ENCODE results near the gene CDH13. TPM values are rescaled to one million over a fixed set of nuclear protein-coding genes. Genes with fewer than 3 reads are reported as not detected.

Gene CDH13
- polyA plus RNA-seq, 2 of the 4 experiments (the other 2 are of a cell fraction) = not detected

- 1% methylated on average over 2 of the region's 2 CpGs for WGBS (ENCODE audit: missing lambda C conversion rate)
- ChIA-PET CTCF (interaction anchor here (1.4 kb wide), 1 partner anchor 9 kb away, joined by 3 read pairs; no protein-coding TSS in a partner anchor), POLR2A (no interaction called here)
- Histone ChIP-seq H3K27ac (no peak overlapping the region), H3K9me3 (no peaks in the 10 kb centered on the region), H3K4me3 (no peak overlapping the region), H3K4me1 (no peaks in the 10 kb centered on the region), H3K4me2 (no peak overlapping the region)
- no peak for ATAC-seq
- no peak for TF ChIP-seq CHD4 (IDR thresholded peaks at IDR 0.05; ENCODE audit: borderline replicate concordance)
- no peak for TF ChIP-seq EP300 (IDR thresholded peaks at IDR 0.05)
- TF ChIP-seq HOXB13 (CRISPR knock-in tag; IDR thresholded peaks at IDR 0.05; ENCODE audit: low read depth) = no peak
- no peak for TF ChIP-seq JUNB (IDR thresholded peaks at IDR 0.05)
- TF ChIP-seq HEYL (CRISPR knock-in tag; IDR thresholded peaks at IDR 0.05) = no peak
- TF ChIP-seq RAD21 (conservative IDR thresholded peaks at IDR 0.05 in 1 of 2, IDR thresholded peaks at IDR 0.05 in 1 of 2) = no peak
- TF ChIP-seq, protein P1, sequence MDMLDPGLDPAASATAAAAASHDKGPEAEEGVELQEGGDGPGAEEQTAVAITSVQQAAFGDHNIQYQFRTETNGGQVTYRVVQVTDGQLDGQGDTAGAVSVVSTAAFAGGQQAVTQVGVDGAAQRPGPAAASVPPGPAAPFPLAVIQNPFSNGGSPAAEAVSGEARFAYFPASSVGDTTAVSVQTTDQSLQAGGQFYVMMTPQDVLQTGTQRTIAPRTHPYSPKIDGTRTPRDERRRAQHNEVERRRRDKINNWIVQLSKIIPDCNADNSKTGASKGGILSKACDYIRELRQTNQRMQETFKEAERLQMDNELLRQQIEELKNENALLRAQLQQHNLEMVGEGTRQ (IDR thresholded peaks at IDR 0.05) = no peak
- TF ChIP-seq POLR2AphosphoS2 (conservative IDR thresholded peaks at IDR 0.05; ENCODE audit: low read length) = no peak
- no peak for TF ChIP-seq FOSL2 (IDR thresholded peaks at IDR 0.05)
- TF ChIP-seq FOSL2 (CRISPR knock-in tag; IDR thresholded peaks at IDR 0.05) = no peak
- TF ChIP-seq EHF (CRISPR knock-in tag; IDR thresholded peaks at IDR 0.05) = no peak
- no peak for TF ChIP-seq GATA3 (IDR thresholded peaks at IDR 0.05; ENCODE audit: borderline replicate concordance)
- TF ChIP-seq ATOH8 (CRISPR knock-in tag; IDR thresholded peaks at IDR 0.05; ENCODE audit: low read depth) = no peak
- no peak for TF ChIP-seq FOXS1 (CRISPR knock-in tag; IDR thresholded peaks at IDR 0.05)
- TF ChIP-seq, protein P2, sequence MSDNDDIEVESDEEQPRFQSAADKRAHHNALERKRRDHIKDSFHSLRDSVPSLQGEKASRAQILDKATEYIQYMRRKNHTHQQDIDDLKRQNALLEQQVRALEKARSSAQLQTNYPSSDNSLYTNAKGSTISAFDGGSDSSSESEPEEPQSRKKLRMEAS (IDR thresholded peaks at IDR 0.05) = no peak
- FAIRE-seq = no peak
- no peak for DNase-seq (ENCODE audit: low read depth in 1 of 2, low spot score in 1 of 2)
Measured at GRCh38 chr16:83666449-83666848, 1039.7 kb downstream of the CDH13 start.

- FAIRE-seq (no peak), DNase-seq (ENCODE audit: low read depth in 1 of 2, low spot score in 1 of 2) (no peak), ATAC-seq (no peak)
- POLR2A ChIA-PET = no interaction called here
- TF ChIP-seq KDM5A (IDR thresholded peaks at IDR 0.05) (no peak), SMC3 (IDR thresholded peaks at IDR 0.05) (no peak), TFCP2L1 (CRISPR knock-in tag; IDR thresholded peaks at IDR 0.05) (no peak), ZNF302 (CRISPR knock-in tag; IDR thresholded peaks at IDR 0.05) (no peak), ATOH8 (CRISPR knock-in tag; IDR thresholded peaks at IDR 0.05; ENCODE audit: low read depth) (no peak), HMGXB4 (CRISPR knock-in tag; IDR thresholded peaks at IDR 0.05; ENCODE audit: borderline replicate concordance) (no peak), CHD2 (IDR thresholded peaks at IDR 0.05; ENCODE audit: low read length, partially characterized antibody) (no peak), BHLHE40 (IDR thresholded peaks at IDR 0.05; ENCODE audit: low read depth, low read length) (no peak), JUNB (IDR thresholded peaks at IDR 0.05) (no peak), ESRRA (IDR thresholded peaks at IDR 0.05; ENCODE audit: borderline replicate concordance, low read length) (no peak), HES2 (IDR thresholded peaks at IDR 0.05) (no peak), KDM1A (IDR thresholded peaks at IDR 0.05; ENCODE audit: low read depth) (no peak), HOXA7 (CRISPR knock-in tag; IDR thresholded peaks at IDR 0.05) (no peak), FOSL2 (IDR thresholded peaks at IDR 0.05) (no peak), FOSL2 (CRISPR knock-in tag; IDR thresholded peaks at IDR 0.05) (no peak), RAD21 (conservative IDR thresholded peaks at IDR 0.05 in 1 of 2, IDR thresholded peaks at IDR 0.05 in 1 of 2) (no peak), ZSCAN20 (CRISPR knock-in tag; IDR thresholded peaks at IDR 0.05) (no peak), GATA3 (IDR thresholded peaks at IDR 0.05; ENCODE audit: borderline replicate concordance) (no peak), RNF2 (IDR thresholded peaks at IDR 0.05; ENCODE audit: borderline replicate concordance, low read depth) (no peak)
- TF ChIP-seq, protein P3, sequence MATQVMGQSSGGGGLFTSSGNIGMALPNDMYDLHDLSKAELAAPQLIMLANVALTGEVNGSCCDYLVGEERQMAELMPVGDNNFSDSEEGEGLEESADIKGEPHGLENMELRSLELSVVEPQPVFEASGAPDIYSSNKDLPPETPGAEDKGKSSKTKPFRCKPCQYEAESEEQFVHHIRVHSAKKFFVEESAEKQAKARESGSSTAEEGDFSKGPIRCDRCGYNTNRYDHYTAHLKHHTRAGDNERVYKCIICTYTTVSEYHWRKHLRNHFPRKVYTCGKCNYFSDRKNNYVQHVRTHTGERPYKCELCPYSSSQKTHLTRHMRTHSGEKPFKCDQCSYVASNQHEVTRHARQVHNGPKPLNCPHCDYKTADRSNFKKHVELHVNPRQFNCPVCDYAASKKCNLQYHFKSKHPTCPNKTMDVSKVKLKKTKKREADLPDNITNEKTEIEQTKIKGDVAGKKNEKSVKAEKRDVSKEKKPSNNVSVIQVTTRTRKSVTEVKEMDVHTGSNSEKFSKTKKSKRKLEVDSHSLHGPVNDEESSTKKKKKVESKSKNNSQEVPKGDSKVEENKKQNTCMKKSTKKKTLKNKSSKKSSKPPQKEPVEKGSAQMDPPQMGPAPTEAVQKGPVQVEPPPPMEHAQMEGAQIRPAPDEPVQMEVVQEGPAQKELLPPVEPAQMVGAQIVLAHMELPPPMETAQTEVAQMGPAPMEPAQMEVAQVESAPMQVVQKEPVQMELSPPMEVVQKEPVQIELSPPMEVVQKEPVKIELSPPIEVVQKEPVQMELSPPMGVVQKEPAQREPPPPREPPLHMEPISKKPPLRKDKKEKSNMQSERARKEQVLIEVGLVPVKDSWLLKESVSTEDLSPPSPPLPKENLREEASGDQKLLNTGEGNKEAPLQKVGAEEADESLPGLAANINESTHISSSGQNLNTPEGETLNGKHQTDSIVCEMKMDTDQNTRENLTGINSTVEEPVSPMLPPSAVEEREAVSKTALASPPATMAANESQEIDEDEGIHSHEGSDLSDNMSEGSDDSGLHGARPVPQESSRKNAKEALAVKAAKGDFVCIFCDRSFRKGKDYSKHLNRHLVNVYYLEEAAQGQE (IDR thresholded peaks at IDR 0.05) = no peak
- Histone ChIP-seq H3K27ac (no peak overlapping the region), H3K4me1 (no peaks in the 10 kb centered on the region), H3K4me3 (no peak overlapping the region), H3K9me3 (no peaks in the 10 kb centered on the region), H3K4me2 (no peak overlapping the region)
- 17% methylated on average over 5 of the region's 5 CpGs for WGBS (ENCODE audit: missing lambda C conversion rate)
- CTCF ChIA-PET = no interaction called here
Measured at GRCh38 chr16:83669456-83669855, 1042.7 kb downstream of the CDH13 start.
